HepG2 (cell line): ENCODE results near the gene NARF. TPM values are rescaled to one million over a fixed set of nuclear protein-coding genes. Genes with fewer than 3 reads are reported as not detected.

Experiments
- CHD4 ChIP-seq: fragments of 200-600 bp; sonication (generic); IDR thresholded peaks from 2 replicates; pipeline ENCODE4 v1.7.0; 2017; ENCODE audit warnings: mild to moderate bottlenecking, low read length, borderline replicate concordance
- KAT7 ChIP-seq: IDR thresholded peaks from 2 replicates; pipeline ENCODE4 v1.6.1; 2018; ENCODE audit warnings: borderline replicate concordance, missing compliant biosample characterization
- PATZ1 ChIP-seq: sonication (generic); formaldehyde crosslinking; IDR thresholded peaks from 2 replicates; pipeline ENCODE4 v1.4.0; 2020; ENCODE audit warnings: missing genetic modification reagents
- SP140L ChIP-seq: sonication (generic); formaldehyde crosslinking; IDR thresholded peaks from 2 replicates; pipeline ENCODE4 v1.4.0; 2020; ENCODE audit warnings: missing genetic modification reagents, borderline replicate concordance
- SPEN ChIP-seq: sonication (generic); formaldehyde crosslinking; IDR thresholded peaks from 2 replicates; pipeline ENCODE4 v1.5.1; 2020; ENCODE audit warnings: low read depth, mild to moderate bottlenecking, missing genetic modification reagents
- ZHX2 ChIP-seq, 2 experiments: sonication (generic) in 1 of 2; formaldehyde crosslinking in 1 of 2; IDR thresholded peaks; 2 replicates each; pipeline versions ENCODE4 v1.6.1 to v1.9.0; 2014 to 2022; ENCODE audit warnings: antibody characterized with exemption in 1 of 2, borderline replicate concordance in 1 of 2, inconsistent platforms in 1 of 2, low read depth in 1 of 2, missing genetic modification reagents in 1 of 2
- ZNF549 ChIP-seq: sonication (generic); formaldehyde crosslinking; IDR thresholded peaks from 2 replicates; pipeline ENCODE4 v1.5.0; 2020; ENCODE audit warnings: missing genetic modification reagents
- ZNF558 ChIP-seq: sonication (generic); formaldehyde crosslinking; IDR thresholded peaks from 2 replicates; pipeline ENCODE4 v1.9.0; 2022; ENCODE audit warnings: mild to moderate bottlenecking, missing genetic modification reagents, borderline replicate concordance
- ZNF746 ChIP-seq: sonication (generic); formaldehyde crosslinking; IDR thresholded peaks from 2 replicates; pipeline ENCODE4 v1.8.0; 2022; ENCODE audit warnings: mild to moderate bottlenecking, missing genetic modification reagents
- polyA plus RNA-seq, 8 experiments: library from polyadenylated mRNA; depleted of rRNA in 3 of 8; stranded (reverse) in 7 of 8; unstranded in 1 of 8; fragments of >200 nt; fragmentation: Illumina TruSeq in 4 of 8; extraction: Trizol in 4 of 8; gene quantifications; 2 replicates each; pipeline versions ENCODE4 v1.2.1 to v1.2.3, GENCODE V29; 2011 to 2016; ENCODE audit warnings: low read depth in 4 of 8, missing spikeins in 1 of 8, mixed read lengths in 1 of 8; ENCODE audit not compliant: insufficient read depth in 1 of 8
- total RNA-seq, 5 experiments: library from RNA; depleted of rRNA; stranded (reverse); fragments of >200 nt; fragmentation: Illumina TruSeq; extraction: Trizol; gene quantifications; 2 replicates each; pipeline ENCODE4 v1.2.3, GENCODE V29; 2016; ENCODE audit warnings: low read depth in 1 of 5

The NARF gene
- total and polyA plus RNA-seq, 2 of the 13 experiments (the other 11 are each of a cell fraction or from before 2014, with no cell fraction given): 61.1 to 144 TPM

GRCh38 chr17:82458179-82458884 is at the start of gene NARF (continued):
- TF ChIP-seq SPEN (CRISPR knock-in tag) (peak; percentile 85), ZNF746 (no peak; the same call in 1 of the 2 replicates), ZHX2 (IDR thresholded peaks at IDR 0.05; ENCODE audit: low read depth) (peak; percentile 78), ZHX2 (CRISPR knock-in tag; IDR thresholded peaks at IDR 0.05; ENCODE audit: borderline replicate concordance) (0 out of 2 replicates have a peak, but pooled peaks have one; percentile 29), SP140L (CRISPR knock-in tag) (no peak), PATZ1 (CRISPR knock-in tag) (peak; percentile 93), KAT7 (CRISPR knock-in tag) (no peak; the same call in 1 of the 2 replicates), CHD4 (no peak), ZNF549 (no peak), ZNF558 (CRISPR knock-in tag) (peak; percentile 48; the same call in 1 of the 2 replicates)
